SK-N-SH treated with all-trans-retinoic acid at 6 μM for 48 hours (cell line): ENCODE results near the gene PLD2.

Experiments used
- ARNTL ChIP-seq: fragments of 450-650 bp; formaldehyde crosslinking; IDR thresholded peaks from 2 replicates; pipeline ENCODE4 v1.5.0; 2020; ENCODE audit warnings: low read depth, mild to moderate bottlenecking, moderate library complexity, borderline replicate concordance
- GLIS3 ChIP-seq: fragments of 250-450 bp; sonication (Bioruptor Pico); IDR thresholded peaks from 2 replicates; pipeline ENCODE4 v1.5.0; 2020; ENCODE audit warnings: mild to moderate bottlenecking, moderate library complexity
- ZFP30 ChIP-seq: fragments of 450-650 bp; formaldehyde crosslinking; IDR thresholded peaks from 2 replicates; pipeline ENCODE4 v1.5.0; 2022; ENCODE audit warnings: mild to moderate bottlenecking, moderate library complexity

GRCh38 chr17:4788159-4788806 lies 18.7 kb upstream of the PLD2 start:
- TF ChIP-seq ZFP30 (CRISPR knock-in tag) (no peak), ARNTL (CRISPR knock-in tag) (no peak), GLIS3 (CRISPR knock-in tag) (no peak)
